ENCODE results near the gene EOGT. TPM values are rescaled to one million over a fixed set of nuclear protein-coding genes. Genes with fewer than 3 reads are reported as not detected.

EOGT gene
- polyA plus RNA-seq, 3 donors: 8.4 to 13.1 (median 12.6) TPM

GRCh38 chr3:69012100-69012799, 1.2 kb downstream of the EOGT start:
- peak; percentile 40 for DNase-seq

DNA sequence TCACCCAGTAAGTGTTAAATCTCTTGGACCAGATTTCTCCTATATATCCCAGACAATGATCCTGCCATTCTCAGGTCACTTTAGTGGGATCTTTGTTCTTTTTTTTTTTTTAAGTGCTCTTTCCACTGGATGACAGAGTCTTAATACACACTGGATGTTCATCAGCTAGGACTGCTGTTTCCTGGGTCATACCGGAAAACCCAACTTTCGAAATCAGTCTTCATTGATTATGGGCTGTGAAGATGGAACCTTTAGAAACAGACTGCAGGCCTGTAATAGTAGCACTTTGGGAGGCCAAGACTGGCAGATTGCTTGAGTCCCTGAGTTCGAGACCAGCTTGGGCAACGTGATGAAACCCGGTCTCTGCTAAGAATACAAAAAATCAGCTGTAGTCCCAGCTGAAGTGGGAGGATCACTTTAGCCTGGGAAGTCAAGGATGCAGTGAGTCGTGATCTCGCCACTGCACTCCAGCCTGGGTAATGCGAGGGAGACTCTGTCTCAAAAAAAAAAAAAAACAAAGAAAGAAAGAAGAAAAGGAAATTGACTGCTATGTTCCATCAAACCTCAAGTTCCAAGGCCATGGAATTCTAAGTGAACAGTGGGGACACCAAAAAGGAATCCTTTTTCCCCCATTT, 2.3 kb downstream of the EOGT start:
- DNase-seq: no peak

- DNase-seq: no peak
These were observed 3.7 kb downstream of the EOGT start for GRCh38 chr3:69009559-69010410.

- DNase-seq: no peak
These were observed 4.5 kb downstream of the EOGT start for GRCh38 chr3:69008980-69009379.

- DNase-seq: no peak
These were observed 7.5 kb downstream of the EOGT start for GRCh38 chr3:69005791-69006482.

DNA sequence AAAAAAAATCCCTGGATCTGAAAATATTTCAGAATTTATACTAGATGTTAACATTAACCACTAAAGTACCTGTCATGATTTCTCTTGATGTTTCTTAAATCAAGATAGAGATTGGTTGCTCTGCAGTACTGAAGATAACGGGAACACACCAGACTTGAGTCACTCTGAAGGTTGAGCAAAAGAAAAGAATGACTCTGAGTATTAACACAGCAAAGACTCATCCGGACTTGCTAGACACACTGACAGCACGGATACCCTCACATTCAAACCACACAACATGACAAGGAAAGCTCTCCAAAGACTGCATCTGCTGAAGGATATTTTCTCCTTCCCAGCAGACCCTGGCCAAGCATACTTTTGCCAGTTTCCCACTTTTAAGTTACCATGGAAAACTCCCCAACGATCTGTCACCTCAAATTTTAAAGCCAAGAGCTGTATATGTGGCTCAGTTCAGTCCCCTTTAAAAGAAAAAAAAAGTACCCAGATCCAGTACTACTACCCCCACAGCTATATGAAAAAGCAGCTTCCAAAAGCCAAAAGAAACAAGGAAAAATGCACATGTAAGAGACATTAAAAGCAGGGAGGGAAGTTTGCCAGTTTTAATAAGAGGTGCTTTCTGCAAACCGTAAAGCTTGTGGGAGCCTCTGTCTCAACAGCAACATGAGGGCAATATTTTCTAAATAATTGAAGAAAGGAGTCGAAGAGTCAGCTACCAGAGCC, 8.3 kb downstream of the EOGT start:
- peak; percentile 11 for DNase-seq

DNA sequence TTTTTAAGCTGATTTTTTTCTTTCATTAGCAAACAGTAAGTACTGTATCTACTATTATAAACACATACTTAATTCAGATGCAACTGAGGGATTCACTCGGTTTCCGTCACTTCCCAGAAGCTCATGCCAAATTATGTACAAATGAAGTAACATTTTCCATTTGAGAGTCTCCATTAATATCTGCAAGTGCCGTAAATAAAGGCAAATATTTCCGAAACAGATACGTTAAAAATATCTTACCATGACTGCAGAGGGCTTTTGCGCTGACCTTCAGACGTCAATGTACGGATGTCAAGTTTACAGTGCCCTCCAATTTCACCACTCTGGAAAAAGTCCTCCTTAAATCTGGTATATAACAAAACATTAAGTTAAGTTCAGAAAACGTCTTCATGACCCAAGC, 9.3 kb downstream of the EOGT start:
- DNase-seq: no peak

- no peak for DNase-seq
These were observed 13.9 kb downstream of the EOGT start for GRCh38 chr3:68999605-69000004.

DNA sequence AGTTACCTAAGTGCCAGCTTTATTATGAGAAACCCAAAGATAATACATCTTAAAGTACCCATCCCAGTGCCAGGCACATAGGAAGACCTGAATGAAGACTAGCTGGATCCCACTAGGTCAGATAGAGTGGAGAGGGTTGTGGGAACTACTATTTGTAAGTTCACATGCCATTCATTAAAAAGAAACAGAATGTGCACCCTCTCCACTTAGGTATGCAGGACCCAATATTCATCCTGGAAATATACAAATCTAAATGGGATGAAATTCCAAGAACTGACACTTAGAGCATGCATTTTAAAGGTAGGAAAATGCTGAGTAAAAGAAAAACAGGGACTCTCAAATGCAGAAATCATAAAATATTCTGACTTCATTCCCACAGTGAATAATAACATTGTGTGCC, 14.3 kb downstream of the EOGT start:
- DNase-seq: no peak

DNA sequence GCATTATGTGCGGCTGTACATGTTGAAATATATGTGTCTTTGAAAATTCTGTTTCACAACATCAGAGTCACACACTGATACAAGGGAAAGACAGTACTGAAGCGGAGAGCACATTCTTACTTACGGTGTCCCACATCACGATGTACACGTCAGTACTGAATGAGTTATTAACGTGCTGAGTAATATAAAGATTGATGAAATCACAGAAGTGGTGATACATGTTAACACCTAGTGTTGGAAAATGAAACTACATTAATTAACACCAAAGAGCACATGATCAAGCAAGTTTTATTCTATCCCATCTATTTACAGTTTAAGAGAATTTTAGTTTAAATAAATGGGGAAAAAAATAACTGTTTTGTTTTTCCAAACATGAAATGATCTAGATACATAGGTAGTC, 15.6 kb downstream of the EOGT start:
- DNase-seq: no peak

GRCh38 chr3:68996356-68996995, 17.0 kb downstream of the EOGT start:
- DNase-seq: no peak

DNA sequence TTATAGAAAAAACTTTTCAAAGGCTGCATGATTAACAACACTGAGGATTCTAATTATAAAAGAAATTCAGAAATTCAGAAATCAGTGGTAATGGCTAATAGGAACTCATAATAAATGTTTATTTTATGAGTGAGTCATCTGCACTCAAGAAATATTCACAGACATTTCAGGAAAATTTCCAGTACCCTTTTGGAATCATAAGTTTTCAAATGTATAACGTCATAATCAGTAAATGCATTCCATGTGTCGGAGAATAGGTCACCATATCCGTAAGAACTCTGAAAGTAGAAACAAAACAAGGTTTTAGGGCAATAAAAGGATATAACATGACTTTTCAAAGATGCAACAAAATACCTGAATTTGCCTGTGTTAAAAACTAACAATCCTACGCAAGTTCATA, 24.7 kb downstream of the EOGT start:
- DNase-seq: no peak

DNA sequence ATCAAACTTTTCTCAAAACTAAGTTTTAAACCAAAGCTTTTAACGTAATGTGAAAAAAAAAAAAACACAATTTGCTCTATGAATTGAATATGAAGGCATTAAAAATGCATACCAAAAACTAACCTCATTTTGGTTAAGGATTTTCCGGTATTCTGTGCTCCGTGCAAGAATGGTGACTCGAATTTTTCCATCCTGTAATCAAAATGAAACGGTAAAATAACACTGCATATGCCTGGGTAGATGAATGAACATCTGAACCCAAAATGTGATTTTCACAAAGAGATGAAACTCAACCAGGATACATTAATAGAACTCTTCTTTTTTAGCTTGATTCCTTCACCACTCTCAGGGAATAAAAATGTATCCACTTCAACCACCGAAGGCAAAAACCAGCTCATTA, 26.2 kb downstream of the EOGT start:
- no peak for DNase-seq

GRCh38 chr3:68986496-68987208, 26.8 kb downstream of the EOGT start:
- DNase-seq: no peak

DNA sequence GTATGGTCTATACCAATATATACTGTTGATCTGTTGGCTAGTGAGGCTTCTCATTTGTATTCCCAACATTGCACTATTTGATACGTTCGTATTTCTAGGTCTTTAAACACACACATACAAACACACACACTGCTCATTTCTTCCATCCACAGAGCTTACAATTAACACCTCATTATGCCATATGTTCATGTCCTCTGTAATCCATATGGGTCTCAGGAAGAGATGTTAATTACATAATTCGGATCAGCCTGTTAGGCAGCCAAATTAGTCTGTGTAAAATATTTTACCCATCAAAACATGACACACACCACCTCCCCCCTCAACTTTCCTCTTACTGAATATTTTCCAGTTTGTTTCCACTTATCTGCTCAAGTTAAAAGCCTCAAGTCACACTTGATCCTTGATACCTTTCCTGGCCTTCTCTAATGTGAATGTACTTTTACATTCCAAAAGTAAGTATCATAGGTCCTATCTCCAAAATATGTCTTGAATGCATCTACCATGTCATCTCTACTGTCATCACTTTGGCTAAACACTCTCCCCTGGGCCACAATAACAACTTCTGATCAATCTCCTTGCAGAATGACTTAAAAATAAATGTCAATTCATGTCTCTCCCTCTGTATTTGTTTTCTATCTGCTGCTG, 28.2 kb downstream of the EOGT start:
- DNase-seq: no peak

- DNase-seq: no peak
These were observed 29.4 kb downstream of the EOGT start for GRCh38 chr3:68984011-68984530.

DNA sequence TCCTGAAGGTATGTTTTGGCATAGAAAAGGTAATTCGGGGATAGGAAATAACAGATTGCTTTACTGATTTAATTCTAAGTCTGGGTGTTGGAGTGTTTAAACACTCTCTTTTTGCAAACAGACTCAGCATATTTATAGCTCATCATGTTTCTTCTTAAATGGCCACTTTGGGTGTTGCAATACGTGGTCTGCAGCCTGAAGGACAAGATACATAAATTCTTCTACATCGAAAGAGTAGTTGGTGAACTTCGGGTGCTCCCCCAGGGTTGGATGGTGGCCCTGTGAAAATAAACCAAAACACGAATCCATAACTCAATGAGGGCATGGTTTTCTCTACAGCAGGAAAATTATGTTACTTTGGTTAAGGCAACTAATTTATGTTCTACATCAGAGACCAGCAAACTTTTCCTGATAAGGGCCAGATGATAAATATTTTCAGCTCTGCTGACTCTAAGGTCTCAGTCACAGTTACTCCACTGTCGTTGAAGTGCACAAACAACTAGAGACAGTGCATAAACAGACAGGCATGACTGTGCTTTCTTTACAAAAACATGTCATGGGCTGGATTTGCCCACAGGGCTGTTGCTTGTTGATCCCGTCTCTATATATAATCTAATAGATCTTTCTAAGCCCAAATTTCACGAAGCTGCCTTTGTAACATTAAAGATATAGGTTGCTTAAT, 35.9 kb downstream of the EOGT start:
- no peak for DNase-seq

GRCh38 chr3:68974711-68975110, 38.8 kb downstream of the EOGT start:
- no peak for DNase-seq

DNA sequence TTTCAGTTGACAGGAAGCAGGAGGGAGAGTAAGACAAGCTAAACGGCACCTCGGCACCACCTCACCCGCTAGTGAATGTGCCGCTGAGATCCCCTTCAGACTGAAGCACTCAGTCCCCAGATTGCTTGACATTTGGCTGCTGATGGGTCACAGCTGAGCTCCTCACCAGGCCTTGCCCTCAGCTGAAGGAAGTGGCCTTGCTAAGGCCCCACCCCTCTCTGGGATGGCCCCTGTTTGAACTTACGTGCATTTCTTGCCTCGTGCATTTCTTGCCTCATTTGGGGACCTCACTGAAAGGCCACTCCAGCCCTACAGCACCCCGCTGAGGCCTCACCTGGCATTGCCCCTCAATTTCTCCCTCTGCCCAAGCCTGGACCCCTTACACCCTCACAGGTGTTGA, 39.8 kb downstream of the EOGT start:
- DNase-seq: no peak

Measured in renal pelvis (tissue), 4 donors.